Measurements from ENCODE around the gene DISC1. TPM values are rescaled to one million over a fixed set of nuclear protein-coding genes. Genes with fewer than 3 reads are reported as not detected.
"Not testable (repeated sequence)": the region's sequence is repeated elsewhere in the genome, so short reads cannot be mapped to it uniquely, and the experiment has no call there.

Gene DISC1
- total RNA-seq, 4 donors from 2014 or later = 7.1 to 33.4 (median 14.9) TPM

- intact Hi-C loops (cut with DNase I; ENCODE audit: low total_unique reads) = no loop called here
- H3K4me3 ChIP-seq = no peak overlapping the region
- no peaks in the 10 kb centered on the region for H3K9me3 ChIP-seq
- no peaks in the 10 kb centered on the region for H3K27me3 ChIP-seq
- no peak overlapping the region for H3K27ac ChIP-seq
- no peaks in the 10 kb centered on the region for H3K4me1 ChIP-seq
- TF ChIP-seq POLR2A (IDR thresholded peaks at IDR 0.05) (no peak), CTCF (IDR thresholded peaks at IDR 0.05) (no peak)
- no peaks in the 10 kb centered on the region for H3K36me3 ChIP-seq
- no peak for DNase-seq
Observed at GRCh38 chr1:231636157-231636556, 9.6 kb downstream of the DISC1 start.

- H3K9me3 ChIP-seq; H3K27ac ChIP-seq; H3K36me3 ChIP-seq; DNase-seq; H3K4me3 ChIP-seq; intact Hi-C loops (cut with DNase I; ENCODE audit: low total_unique reads); H3K27me3 ChIP-seq; H3K4me1 ChIP-seq: not testable (repeated sequence)
Observed at GRCh38 chr1:231636922-231637321, 10.3 kb downstream of the DISC1 start.

GRCh38 chr1:231638647-231639046 is 12.1 kb downstream of the DISC1 start:
- Histone ChIP-seq H3K27me3 (no peaks in the 10 kb centered on the region), H3K9me3 (no peaks in the 10 kb centered on the region), H3K4me1 (no peaks in the 10 kb centered on the region), H3K4me3 (no peak overlapping the region), H3K27ac (no peak overlapping the region), H3K36me3 (no peaks in the 10 kb centered on the region)
- TF ChIP-seq POLR2A (IDR thresholded peaks at IDR 0.05) (no peak), CTCF (IDR thresholded peaks at IDR 0.05) (no peak)
- no peak for DNase-seq
- intact Hi-C loops (cut with DNase I; ENCODE audit: low total_unique reads) = no loop called here

GRCh38 chr1:231639819-231640218 is 13.2 kb downstream of the DISC1 start:
- Histone ChIP-seq H3K4me1 (no peaks in the 10 kb centered on the region), H3K9me3 (no peaks in the 10 kb centered on the region), H3K4me3 (no peak overlapping the region), H3K27ac (no peak overlapping the region), H3K27me3 (no peaks in the 10 kb centered on the region), H3K36me3 (no peaks in the 10 kb centered on the region)
- intact Hi-C loops (cut with DNase I; ENCODE audit: low total_unique reads) = no loop called here
- no peak for TF ChIP-seq POLR2A (IDR thresholded peaks at IDR 0.05)
- no peak for DNase-seq

GRCh38 chr1:231641444-231641843 is 14.9 kb downstream of the DISC1 start:
- H3K9me3 ChIP-seq; H3K4me1 ChIP-seq; H3K4me3 ChIP-seq; H3K36me3 ChIP-seq; H3K27me3 ChIP-seq; DNase-seq; H3K27ac ChIP-seq; intact Hi-C loops (cut with DNase I; ENCODE audit: low total_unique reads): not testable (repeated sequence)

GRCh38 chr1:231642061-231642460 is 15.5 kb downstream of the DISC1 start:
- H3K27me3 ChIP-seq; intact Hi-C loops (cut with DNase I; ENCODE audit: low total_unique reads); DNase-seq; H3K9me3 ChIP-seq; H3K27ac ChIP-seq; H3K36me3 ChIP-seq; H3K4me3 ChIP-seq; H3K4me1 ChIP-seq: not testable (repeated sequence)

- intact Hi-C loops (cut with DNase I; ENCODE audit: low total_unique reads) = no loop called here
- Histone ChIP-seq H3K9me3 (no peaks in the 10 kb centered on the region), H3K27me3 (no peaks in the 10 kb centered on the region), H3K27ac (no peak overlapping the region), H3K4me1 (no peaks in the 10 kb centered on the region), H3K4me3 (no peak overlapping the region), H3K36me3 (no peaks in the 10 kb centered on the region)
- TF ChIP-seq CTCF (IDR thresholded peaks at IDR 0.05) = no peak
- TF ChIP-seq POLR2A (IDR thresholded peaks at IDR 0.05) = no peak
- DNase-seq = no peak
Observed at GRCh38 chr1:231642618-231643017, 16.0 kb downstream of the DISC1 start.

Measured in uterus (tissue), 4 donors.